22Rv1 (cell line): ENCODE data around the gene KLHL25.

Experiments used
- H3K27ac ChIP-seq: fragments of 450-650 bp; 2 replicates; pipeline ENCODE4 v1.5.1; 2017
- ZFX ChIP-seq: fragments of 450-650 bp; IDR thresholded peaks from 2 replicates; pipeline ENCODE4 v1.6.1; 2017; ENCODE audit warnings: antibody characterized with exemption, borderline replicate concordance
- TF ChIP-seq, protein P1 (sequence below): fragments of 450-650 bp; IDR thresholded peaks from 2 replicates; pipeline ENCODE4 v1.5.1; 2017; ENCODE audit warnings: mild to moderate bottlenecking

The KLHL25 gene

DNA sequence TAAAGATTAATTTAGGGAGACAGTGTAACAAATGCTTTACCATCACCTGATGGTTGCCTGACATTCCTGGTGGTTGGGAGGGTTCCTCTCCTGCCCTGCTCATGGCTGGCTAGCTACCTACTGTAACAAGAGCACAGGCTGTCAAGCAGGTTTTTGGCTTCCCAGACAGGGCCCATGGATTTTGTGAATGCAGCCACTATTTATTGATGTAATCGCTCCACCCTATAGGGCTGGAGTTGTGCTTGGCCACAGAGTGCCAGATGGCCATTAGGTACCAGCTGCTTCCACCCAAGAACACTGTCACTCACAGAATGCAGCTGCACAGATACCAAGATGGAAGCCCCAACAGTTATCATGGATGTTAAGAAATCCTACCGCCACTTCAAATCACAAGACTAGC is 31.0 kb upstream of the KLHL25 start:
- no peak overlapping the region for H3K27ac ChIP-seq
- TF ChIP-seq, protein P1, sequence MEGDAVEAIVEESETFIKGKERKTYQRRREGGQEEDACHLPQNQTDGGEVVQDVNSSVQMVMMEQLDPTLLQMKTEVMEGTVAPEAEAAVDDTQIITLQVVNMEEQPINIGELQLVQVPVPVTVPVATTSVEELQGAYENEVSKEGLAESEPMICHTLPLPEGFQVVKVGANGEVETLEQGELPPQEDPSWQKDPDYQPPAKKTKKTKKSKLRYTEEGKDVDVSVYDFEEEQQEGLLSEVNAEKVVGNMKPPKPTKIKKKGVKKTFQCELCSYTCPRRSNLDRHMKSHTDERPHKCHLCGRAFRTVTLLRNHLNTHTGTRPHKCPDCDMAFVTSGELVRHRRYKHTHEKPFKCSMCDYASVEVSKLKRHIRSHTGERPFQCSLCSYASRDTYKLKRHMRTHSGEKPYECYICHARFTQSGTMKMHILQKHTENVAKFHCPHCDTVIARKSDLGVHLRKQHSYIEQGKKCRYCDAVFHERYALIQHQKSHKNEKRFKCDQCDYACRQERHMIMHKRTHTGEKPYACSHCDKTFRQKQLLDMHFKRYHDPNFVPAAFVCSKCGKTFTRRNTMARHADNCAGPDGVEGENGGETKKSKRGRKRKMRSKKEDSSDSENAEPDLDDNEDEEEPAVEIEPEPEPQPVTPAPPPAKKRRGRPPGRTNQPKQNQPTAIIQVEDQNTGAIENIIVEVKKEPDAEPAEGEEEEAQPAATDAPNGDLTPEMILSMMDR: no peak
- no peak for TF ChIP-seq ZFX

DNA sequence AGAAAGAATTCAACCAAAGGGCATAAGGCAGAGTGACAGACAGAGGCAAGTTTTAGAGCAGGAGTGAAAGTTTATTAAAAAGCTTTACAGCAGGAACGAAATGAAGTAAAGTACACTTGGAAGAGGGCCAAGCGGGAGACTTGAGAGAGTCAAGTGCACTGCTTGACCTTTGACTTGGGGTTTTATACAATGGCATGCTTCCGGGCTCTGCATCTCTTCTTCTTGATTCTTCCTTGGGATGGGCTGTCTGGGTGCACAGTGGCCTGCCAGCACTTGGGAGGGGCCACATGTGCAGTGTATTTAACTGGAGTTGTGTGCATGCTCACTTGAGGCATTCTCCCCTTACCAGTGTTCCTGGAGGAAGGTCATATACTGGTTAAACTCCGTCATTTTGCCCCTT is 30.4 kb upstream of the KLHL25 start:
- H3K27ac ChIP-seq: no peak overlapping the region
- no peak for TF ChIP-seq ZFX
- TF ChIP-seq, protein P1: no peak

DNA sequence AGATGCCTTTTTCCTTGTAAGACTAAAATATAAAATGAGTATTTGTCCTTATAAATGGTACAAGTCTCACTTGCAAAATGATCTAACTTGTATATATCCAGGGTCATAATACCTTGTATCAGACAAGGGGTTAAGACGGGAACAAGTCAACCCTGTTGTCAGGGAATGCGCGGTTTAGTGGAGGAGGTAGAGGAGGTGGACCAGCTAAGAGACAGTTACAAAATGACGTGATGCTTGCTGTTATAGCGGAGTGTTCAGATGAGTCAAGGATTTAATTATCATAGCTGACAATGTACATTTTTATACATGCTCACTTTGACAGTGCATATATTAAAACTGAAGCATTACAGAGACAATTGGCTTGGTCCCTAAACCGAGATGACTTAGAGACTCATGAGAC is 26.8 kb upstream of the KLHL25 start:
- no peak overlapping the region for H3K27ac ChIP-seq
- TF ChIP-seq, protein P1: no peak
- TF ChIP-seq ZFX: no peak

DNA sequence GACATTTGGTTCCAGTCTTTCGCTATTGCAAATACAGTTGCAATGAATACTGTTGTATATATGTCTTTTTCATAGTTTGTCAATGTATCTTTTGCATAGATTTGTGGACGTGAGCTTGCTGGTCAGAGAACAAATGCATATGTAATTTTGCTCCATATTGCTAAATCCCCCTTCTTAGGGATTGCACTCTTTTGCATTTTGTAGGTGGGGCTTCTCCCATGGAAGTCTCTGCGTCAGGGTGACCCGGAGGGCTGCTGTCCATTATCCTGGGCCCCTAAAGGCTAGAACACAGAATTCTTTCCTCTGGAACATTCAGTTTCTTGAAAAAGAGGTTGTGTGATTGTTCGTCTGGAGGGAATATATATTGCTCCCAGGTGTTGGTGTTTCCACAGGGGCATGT is 25.2 kb upstream of the KLHL25 start:
- no peak for TF ChIP-seq ZFX
- TF ChIP-seq, protein P1: no peak
- H3K27ac ChIP-seq: no peak overlapping the region

DNA sequence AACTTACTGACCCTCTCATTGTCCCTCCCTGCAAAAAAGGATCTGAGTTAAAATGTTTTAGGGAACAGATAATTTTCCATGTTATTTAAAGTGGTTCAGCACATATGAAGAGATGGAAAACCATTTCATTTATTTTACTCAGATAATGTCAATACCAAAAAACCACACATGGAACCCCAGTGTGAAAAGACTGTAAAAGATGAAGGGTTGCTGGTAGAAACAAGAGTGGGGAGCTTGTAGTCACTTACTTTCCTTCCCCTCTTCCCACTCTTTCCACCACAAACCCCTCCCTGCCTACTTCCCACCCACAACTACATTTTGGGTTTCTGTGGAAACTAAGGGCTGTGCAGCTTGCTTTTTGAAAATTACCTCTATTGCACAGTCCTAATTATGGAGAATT is 18.5 kb upstream of the KLHL25 start:
- no peak for TF ChIP-seq ZFX
- TF ChIP-seq, protein P1: no peak
- H3K27ac ChIP-seq: no peak overlapping the region

DNA sequence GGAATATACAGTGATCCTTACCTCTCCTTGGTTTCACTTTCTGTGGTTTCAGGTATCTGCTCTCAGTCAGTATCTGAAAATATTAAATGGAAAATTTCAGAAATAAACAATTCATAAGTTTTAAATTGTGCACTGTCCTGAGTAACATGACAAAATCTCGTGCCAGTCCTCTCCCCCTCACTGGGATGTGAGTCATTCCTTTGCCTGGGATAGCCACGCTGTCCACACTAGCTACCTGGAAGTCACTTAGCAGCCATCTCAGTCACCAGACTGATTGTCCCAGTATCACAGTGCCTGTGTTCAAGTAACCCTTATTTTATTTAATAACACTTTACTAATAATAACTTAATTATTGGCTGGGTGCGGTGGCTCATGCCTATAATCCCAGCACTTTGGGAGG is 15.3 kb upstream of the KLHL25 start:
- H3K27ac ChIP-seq: no peak overlapping the region
- TF ChIP-seq, protein P1: no peak
- no peak for TF ChIP-seq ZFX

DNA sequence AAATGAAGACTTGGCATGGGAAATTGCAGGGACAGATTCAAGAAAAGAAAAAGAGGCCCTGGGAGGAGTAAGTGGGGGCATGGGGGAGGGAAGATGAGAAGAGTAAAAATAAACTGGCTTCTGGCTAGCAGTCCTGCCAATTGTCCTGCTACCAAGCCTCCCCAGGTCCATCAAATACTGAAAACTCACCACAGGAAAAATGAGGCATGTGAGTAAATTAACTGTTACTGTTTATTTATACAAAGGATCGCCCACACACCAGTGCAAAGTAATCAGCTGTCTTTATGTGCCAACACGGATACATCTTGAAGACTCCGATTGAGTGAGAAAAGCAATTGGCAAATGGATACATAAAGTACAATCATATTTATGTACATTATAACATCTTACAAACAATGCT is 10.7 kb upstream of the KLHL25 start:
- TF ChIP-seq, protein P1: no peak
- no peak for TF ChIP-seq ZFX

More for the DNA sequence above, 10.7 kb upstream of the KLHL25 start:
- no peak overlapping the region for H3K27ac ChIP-seq
